ENCODE data around the gene TTC39B. TPM values are rescaled to one million over a fixed set of nuclear protein-coding genes. Genes with fewer than 3 reads are reported as not detected.
"Not testable (repeated sequence)": the region's sequence is repeated elsewhere in the genome, so short reads cannot be mapped to it uniquely, and the experiment has no call there.

Gene TTC39B
- total RNA-seq, 2 experiments from 2014 or later = 16.2 to 34.3 TPM

- Mint-ChIP-seq H3K4me1 (peaks cover 30% of the 10 kb centered on the region), H3K4me3 (no peak overlapping the region), H3K36me3 (peaks cover 19% of the 10 kb centered on the region), H3K9me3 (ENCODE audit: low read depth) (no peaks in the 10 kb centered on the region), H3K27me3 (no peaks in the 10 kb centered on the region), H3K27ac (no peak overlapping the region)
- no peak for DNase-seq
- CTCF ChIA-PET = no interaction called here
- ATAC-seq = no peak
Observed at GRCh38 chr9:15248621-15249020, 58.4 kb downstream of the TTC39B start.

- ATAC-seq = no peak
- Mint-ChIP-seq H3K4me3 (no peak overlapping the region), H3K4me1 (peaks cover 30% of the 10 kb centered on the region), H3K27me3 (no peaks in the 10 kb centered on the region), H3K9me3 (ENCODE audit: low read depth) (no peaks in the 10 kb centered on the region), H3K36me3 (peaks cover 19% of the 10 kb centered on the region), H3K27ac (no peak overlapping the region)
- no peak for DNase-seq
- CTCF ChIA-PET = no interaction called here
Observed at GRCh38 chr9:15248081-15248480, 58.9 kb downstream of the TTC39B start.

GRCh38 chr9:15246708-15247107 is 60.3 kb downstream of the TTC39B start:
- ATAC-seq = no peak
- no peak overlapping the region for H3K27ac Mint-ChIP-seq
- no peak overlapping the region for H3K4me3 Mint-ChIP-seq
- CTCF ChIA-PET = interaction anchor here (0.8 to 1.0 kb wide), 2 partner anchors 8 to 287 kb away, joined by 3 to 4 read pairs; no protein-coding TSS in a partner anchor
- no peaks in the 10 kb centered on the region for H3K27me3 Mint-ChIP-seq
- H3K4me1 Mint-ChIP-seq = peaks cover 30% of the 10 kb centered on the region
- H3K9me3 Mint-ChIP-seq (ENCODE audit: low read depth) = no peaks in the 10 kb centered on the region
- peaks cover 23% of the 10 kb centered on the region for H3K36me3 Mint-ChIP-seq
- no peak for DNase-seq

GRCh38 chr9:15246243-15246642 is 60.8 kb downstream of the TTC39B start:
- Mint-ChIP-seq H3K9me3 (ENCODE audit: low read depth) (no peaks in the 10 kb centered on the region), H3K4me3 (no peak overlapping the region), H3K27me3 (no peaks in the 10 kb centered on the region), H3K27ac (no peak overlapping the region), H3K4me1 (peaks cover 30% of the 10 kb centered on the region), H3K36me3 (peaks cover 23% of the 10 kb centered on the region)
- ATAC-seq (peak; percentile 20), DNase-seq (no peak)
- CTCF ChIA-PET = interaction anchor here (0.8 kb wide), 1 partner anchor 287 kb away, joined by 3 read pairs; no protein-coding TSS in a partner anchor

GRCh38 chr9:15244001-15244441 is 63.0 kb downstream of the TTC39B start:
- no peak overlapping the region for H3K27ac Mint-ChIP-seq
- H3K4me1 Mint-ChIP-seq = peaks cover 30% of the 10 kb centered on the region
- H3K27me3 Mint-ChIP-seq = no peaks in the 10 kb centered on the region
- DNase-seq = no peak
- no peak overlapping the region for H3K4me3 Mint-ChIP-seq
- no peak for ATAC-seq
- H3K9me3 Mint-ChIP-seq (ENCODE audit: low read depth) = no peaks in the 10 kb centered on the region
- H3K36me3 Mint-ChIP-seq = peaks cover 35% of the 10 kb centered on the region
- CTCF ChIA-PET = no interaction called here

GRCh38 chr9:15243081-15243480 is 63.9 kb downstream of the TTC39B start:
- Mint-ChIP-seq H3K27ac (no peak overlapping the region), H3K9me3 (ENCODE audit: low read depth) (peaks cover 7% of the 10 kb centered on the region)

GRCh38 chr9:15240927-15241326 is 66.1 kb downstream of the TTC39B start:
- H3K9me3 Mint-ChIP-seq (ENCODE audit: low read depth) = peaks cover 25% of the 10 kb centered on the region
- CTCF ChIA-PET = no interaction called here
- ATAC-seq (no peak), DNase-seq (no peak)
- H3K4me1 Mint-ChIP-seq = peaks cover 16% of the 10 kb centered on the region
- H3K27ac Mint-ChIP-seq = no peak overlapping the region
- H3K36me3 Mint-ChIP-seq = peaks cover 54% of the 10 kb centered on the region
- H3K4me3 Mint-ChIP-seq = no peak overlapping the region
- no peaks in the 10 kb centered on the region for H3K27me3 Mint-ChIP-seq

More at GRCh38 chr9:15243081-15243480, 63.9 kb downstream of the TTC39B start:
- Mint-ChIP-seq H3K4me3 (no peak overlapping the region), H3K4me1 (peaks cover 29% of the 10 kb centered on the region), H3K36me3 (peaks cover 41% of the 10 kb centered on the region), H3K27me3 (no peaks in the 10 kb centered on the region)
- ATAC-seq (no peak), DNase-seq (no peak)
- CTCF ChIA-PET = no interaction called here

GRCh38 chr9:15239816-15240215 is 67.2 kb downstream of the TTC39B start:
- peaks cover 11% of the 10 kb centered on the region for H3K4me1 Mint-ChIP-seq
- no peak overlapping the region for H3K27ac Mint-ChIP-seq
- H3K4me3 Mint-ChIP-seq = no peak overlapping the region
- DNase-seq = no peak
- H3K36me3 Mint-ChIP-seq = peaks cover 57% of the 10 kb centered on the region
- H3K9me3 Mint-ChIP-seq (ENCODE audit: low read depth) = peaks cover 34% of the 10 kb centered on the region
- H3K27me3 Mint-ChIP-seq = no peaks in the 10 kb centered on the region
- no peak for ATAC-seq
- CTCF ChIA-PET = interaction anchor here (0.9 kb wide), 1 partner anchor 40 kb away, joined by 3 read pairs; no protein-coding TSS in a partner anchor

- Mint-ChIP-seq H3K27me3 (no peaks in the 10 kb centered on the region), H3K4me3 (no peak overlapping the region), H3K9me3 (ENCODE audit: low read depth) (peaks cover 34% of the 10 kb centered on the region), H3K27ac (no peak overlapping the region), H3K4me1 (peaks cover 4% of the 10 kb centered on the region), H3K36me3 (peaks cover 53% of the 10 kb centered on the region)
- ATAC-seq (no peak), DNase-seq (no peak)
- CTCF ChIA-PET = no interaction called here
Observed at GRCh38 chr9:15238646-15239045, 68.4 kb downstream of the TTC39B start.

- ATAC-seq (no peak), DNase-seq (no peak)
- peaks cover 6% of the 10 kb centered on the region for H3K4me1 Mint-ChIP-seq
- H3K27ac Mint-ChIP-seq = no peak overlapping the region
- H3K9me3 Mint-ChIP-seq (ENCODE audit: low read depth) = peaks cover 37% of the 10 kb centered on the region
- no peak overlapping the region for H3K4me3 Mint-ChIP-seq
- CTCF ChIA-PET = no interaction called here
- H3K27me3 Mint-ChIP-seq = no peaks in the 10 kb centered on the region
- peaks cover 54% of the 10 kb centered on the region for H3K36me3 Mint-ChIP-seq
Observed at GRCh38 chr9:15235658-15236057, 71.4 kb downstream of the TTC39B start.

GRCh38 chr9:15233941-15234490 is 73.0 kb downstream of the TTC39B start:
- H3K4me3 Mint-ChIP-seq, H3K27ac Mint-ChIP-seq, ATAC-seq, DNase-seq, CTCF ChIA-PET, H3K27me3 Mint-ChIP-seq: not testable (repeated sequence)
- Mint-ChIP-seq H3K9me3 (ENCODE audit: low read depth) (peaks cover 37% of the 10 kb centered on the region), H3K4me1 (peaks cover 15% of the 10 kb centered on the region), H3K36me3 (peaks cover 46% of the 10 kb centered on the region)

- H3K9me3 Mint-ChIP-seq (ENCODE audit: low read depth) = peaks cover 27% of the 10 kb centered on the region
- H3K4me1 Mint-ChIP-seq = peaks cover 20% of the 10 kb centered on the region
- not testable (repeated sequence) for H3K27me3 Mint-ChIP-seq, H3K4me3 Mint-ChIP-seq, H3K27ac Mint-ChIP-seq, DNase-seq, ATAC-seq
- CTCF ChIA-PET = interaction anchor here (1.3 kb wide), 1 partner anchor 77 kb away, joined by 3 read pairs; no protein-coding TSS in a partner anchor
- H3K36me3 Mint-ChIP-seq = peaks cover 39% of the 10 kb centered on the region
Observed at GRCh38 chr9:15232706-15233280, 74.2 kb downstream of the TTC39B start.

GRCh38 chr9:15231788-15232635 is 75.0 kb downstream of the TTC39B start:
- Mint-ChIP-seq H3K27me3 (no peaks in the 10 kb centered on the region), H3K4me1 (peaks cover 22% of the 10 kb centered on the region), H3K36me3 (peaks cover 35% of the 10 kb centered on the region), H3K4me3 (no peak overlapping the region), H3K9me3 (ENCODE audit: low read depth) (peaks cover 21% of the 10 kb centered on the region), H3K27ac (no peak overlapping the region)
- ATAC-seq = no peak
- DNase-seq = no peak
- CTCF ChIA-PET = interaction anchor here (0.8 to 1.4 kb wide), 6 partner anchors 9 to 78 kb away, joined by 3 to 4 read pairs (median 3); no protein-coding TSS in a partner anchor
